Spleen (tissue), 11 donors: ENCODE data around the gene SLC4A4. TPM values are rescaled to one million over a fixed set of nuclear protein-coding genes. Genes with fewer than 3 reads are reported as not detected.

Source experiments
- DNase-seq: peaks from one replicate; pipeline ENCODE4 v3.0.0-alpha.2; 2020
- H3K27ac ChIP-seq, 8 donors: fragments of 200-600 bp; sonication (generic) in 7 of 8; 1 replicate in 4 of 8; 2 replicates in 4 of 8; pipeline versions ENCODE4 v1.5.0 to v1.8.0; 2016 to 2021; ENCODE audit warnings: inconsistent platforms in 4 of 8, mild to moderate bottlenecking in 4 of 8, moderate library complexity in 1 of 8
- H3K27me3 ChIP-seq, 7 donors: fragments of 200-600 bp; sonication (generic) in 6 of 7; replicated peaks in 1 of 7; 1 replicate in 4 of 7; 2 replicates in 3 of 7; pipeline versions ENCODE4 v1.5.0 to v1.8.0; 2016 to 2021; ENCODE audit warnings: inconsistent platforms in 3 of 7, mild to moderate bottlenecking in 1 of 7
- H3K36me3 ChIP-seq, 6 donors: fragments of 200-600 bp; sonication (generic) in 5 of 6; 1 replicate in 4 of 6; 2 replicates in 2 of 6; pipeline versions ENCODE4 v1.5.0 to v1.8.0; 2016 to 2021; ENCODE audit warnings: inconsistent platforms in 2 of 6
- H3K4me1 ChIP-seq, 6 donors: fragments of 200-600 bp; sonication (generic) in 5 of 6; 1 replicate in 3 of 6; 2 replicates in 3 of 6; pipeline versions ENCODE4 v1.5.0 to v1.8.0; 2016 to 2021; ENCODE audit warnings: inconsistent platforms in 3 of 6
- H3K4me3 ChIP-seq, 8 donors: fragments of 200-600 bp; sonication (generic) in 7 of 8; 1 replicate in 4 of 8; 2 replicates in 4 of 8; pipeline versions ENCODE4 v1.5.0 to v1.8.0; 2016 to 2021; ENCODE audit warnings: inconsistent platforms in 4 of 8, mild to moderate bottlenecking in 4 of 8, moderate library complexity in 2 of 8
- H3K9me3 ChIP-seq, 8 donors: fragments of 200-600 bp; sonication (generic) in 7 of 8; 1 replicate in 4 of 8; 2 replicates in 4 of 8; pipeline versions ENCODE4 v1.5.0 to v1.8.0; 2016 to 2021; ENCODE audit warnings: inconsistent platforms in 4 of 8
- POLR2A ChIP-seq, 3 donors: fragments of 450-650 bp; IDR thresholded peaks; one replicate each; pipeline ENCODE4 v1.5.1; 2017; ENCODE audit warnings: antibody characterized with exemption in 3 of 3, mild to moderate bottlenecking in 1 of 3
- POLR2AphosphoS5 ChIP-seq, 3 donors: sonication (generic); formaldehyde crosslinking; IDR thresholded peaks; one replicate each; pipeline ENCODE4 v1.5.1; 2017; ENCODE audit warnings: antibody characterized with exemption in 3 of 3
- WGBS, 5 donors: extraction: QIAGEN DNeasy Blood & Tissue Kit in 3 of 5; methylation state at CpG; one replicate each; pipeline versions ENCODE4 v1.1.5 to v1.1.7; 2013 to 2018; 5-methylcytosine and 5-hydroxymethylcytosine counted together
- intact Hi-C: fragments of 100-400 bp; cut with DNase I; formaldehyde crosslinking; loops from one replicate; pipeline ENCODE4 v1.15.0; 2023; ENCODE audit warnings: low total_unique reads
- polyA plus RNA-seq, 3 donors: library from polyadenylated mRNA; stranded (reverse); fragments of 200-250 nt; gene quantifications; one replicate each; pipeline ENCODE4 v1.2.1, GENCODE V29; 2013
- total RNA-seq, 7 donors: library from RNA; depleted of rRNA in 3 of 7; stranded (reverse); fragments of >200 nt in 3 of 7; fragmentation: NEBNext Ultra II Directional in 4 of 7; extraction: Animal tissue kit (Norgen Biotek cat#: 25700) in 4 of 7; gene quantifications; one replicate each; pipeline versions ENCODE4 v1.1.0 to v1.2.1, GENCODE V29; 2016 to 2021
- TF ChIP-seq, protein P1 (sequence below), 11 experiments: fragments of 200-600 bp in 7 of 11; fragments of 450-650 bp in 4 of 11; sonication (generic) in 4 of 11; IDR thresholded peaks in 8 of 11; conservative IDR thresholded peaks in 3 of 11; 1 replicate in 7 of 11; 2 replicates in 4 of 11; pipeline versions ENCODE4 v1.4.0 to v1.8.0; 2016 to 2021; ENCODE audit warnings: antibody characterized with exemption in 11 of 11, inconsistent platforms in 4 of 11, mild to moderate bottlenecking in 1 of 11
- donor health status: healthy with polysubstance abuse.
- donor health status: DM: no; HTN: no; CAD: no; lungs with moderate emphysema.
- donor health status: DM: no; HTN: no; CAD: no.
- donor health status: Bipolar disorder and iron deficiency.
- donor health status: healthy.
- donor health status: DM: no; HTN: no; CAD: no.
- donor health status: DM: yes; HTN: yes; CAD: no.

SLC4A4 gene
- total and polyA plus RNA-seq, 10 donors, result 0.07 to 3.4 (median 1.4) TPM

- no peak for TF ChIP-seq POLR2A (IDR thresholded peaks at IDR 0.05)
- no peak for DNase-seq
- whole genome bisulfite sequencing, 5 donors, result 86 to 98% (median 90%) methylated on average over 3 of the region's 3 CpGs
Observed at GRCh38 chr4:71382900-71383560, 44.2 kb downstream of the SLC4A4 start.

DNA sequence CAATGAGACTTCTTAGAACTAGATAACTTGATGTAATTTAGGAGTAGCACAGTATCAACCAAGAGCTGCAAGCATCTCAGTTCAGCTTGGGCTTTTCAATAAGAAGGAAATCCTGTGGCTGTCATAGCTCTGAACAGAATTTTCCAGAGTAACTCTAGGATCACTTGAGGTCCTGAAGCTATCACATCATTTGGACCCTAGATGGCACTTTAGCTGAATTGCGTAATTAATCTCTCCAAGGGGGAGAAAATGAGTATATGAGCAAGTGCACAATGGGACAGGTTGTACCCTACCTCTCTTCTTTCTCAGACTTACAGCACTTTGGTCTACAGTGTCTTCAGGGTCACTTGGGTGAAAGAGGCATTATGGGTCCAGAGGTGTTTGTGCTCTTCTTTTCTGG lies 45.2 kb downstream of the SLC4A4 start:
- Histone ChIP-seq H3K27me3 (no peaks in the 10 kb centered on the region), H3K36me3 (no peaks in the 10 kb centered on the region), H3K9me3 (no peaks in the 10 kb centered on the region), H3K4me3 (no peak overlapping the region), H3K27ac (no peak overlapping the region), H3K4me1 (no peaks in the 10 kb centered on the region)
- TF ChIP-seq POLR2AphosphoS5 (IDR thresholded peaks at IDR 0.05), result no peak
- no peak for TF ChIP-seq POLR2A (IDR thresholded peaks at IDR 0.05)
- TF ChIP-seq, protein P1, sequence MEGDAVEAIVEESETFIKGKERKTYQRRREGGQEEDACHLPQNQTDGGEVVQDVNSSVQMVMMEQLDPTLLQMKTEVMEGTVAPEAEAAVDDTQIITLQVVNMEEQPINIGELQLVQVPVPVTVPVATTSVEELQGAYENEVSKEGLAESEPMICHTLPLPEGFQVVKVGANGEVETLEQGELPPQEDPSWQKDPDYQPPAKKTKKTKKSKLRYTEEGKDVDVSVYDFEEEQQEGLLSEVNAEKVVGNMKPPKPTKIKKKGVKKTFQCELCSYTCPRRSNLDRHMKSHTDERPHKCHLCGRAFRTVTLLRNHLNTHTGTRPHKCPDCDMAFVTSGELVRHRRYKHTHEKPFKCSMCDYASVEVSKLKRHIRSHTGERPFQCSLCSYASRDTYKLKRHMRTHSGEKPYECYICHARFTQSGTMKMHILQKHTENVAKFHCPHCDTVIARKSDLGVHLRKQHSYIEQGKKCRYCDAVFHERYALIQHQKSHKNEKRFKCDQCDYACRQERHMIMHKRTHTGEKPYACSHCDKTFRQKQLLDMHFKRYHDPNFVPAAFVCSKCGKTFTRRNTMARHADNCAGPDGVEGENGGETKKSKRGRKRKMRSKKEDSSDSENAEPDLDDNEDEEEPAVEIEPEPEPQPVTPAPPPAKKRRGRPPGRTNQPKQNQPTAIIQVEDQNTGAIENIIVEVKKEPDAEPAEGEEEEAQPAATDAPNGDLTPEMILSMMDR (IDR thresholded peaks at IDR 0.05 in 8 of 11, conservative IDR thresholded peaks at IDR 0.05 in 3 of 11), result no peak
- no peak for DNase-seq
- intact Hi-C loops, result no loop called here
- WGBS, 5 donors, result 80 to 97% (median 92%) methylated on average over 1 of the region's 1 CpG

More at GRCh38 chr4:71382900-71383560, 44.2 kb downstream of the SLC4A4 start:
- H3K27me3 ChIP-seq, result no peaks in the 10 kb centered on the region
- H3K36me3 ChIP-seq, result no peaks in the 10 kb centered on the region
- no peaks in the 10 kb centered on the region for H3K4me1 ChIP-seq
- no peaks in the 10 kb centered on the region for H3K9me3 ChIP-seq
- H3K4me3 ChIP-seq, result no peak overlapping the region
- no peak overlapping the region for H3K27ac ChIP-seq
- intact Hi-C loops, result no loop called here

GRCh38 chr4:71389149-71389827 lies 50.5 kb downstream of the SLC4A4 start:
- Histone ChIP-seq H3K27me3 (no peaks in the 10 kb centered on the region), H3K9me3 (no peaks in the 10 kb centered on the region), H3K4me1 (no peaks in the 10 kb centered on the region), H3K4me3 (no peak overlapping the region), H3K36me3 (no peaks in the 10 kb centered on the region), H3K27ac (no peak overlapping the region)
- TF ChIP-seq POLR2A (IDR thresholded peaks at IDR 0.05) (no peak), POLR2AphosphoS5 (IDR thresholded peaks at IDR 0.05) (no peak)
- TF ChIP-seq, protein P1 (IDR thresholded peaks at IDR 0.05 in 8 of 11, conservative IDR thresholded peaks at IDR 0.05 in 3 of 11), result no peak
- 57 to 73% (median 63%) methylated on average over 2 of the region's 2 CpGs for WGBS, 5 donors
- intact Hi-C loops, result no loop called here
- no peak for DNase-seq

DNA sequence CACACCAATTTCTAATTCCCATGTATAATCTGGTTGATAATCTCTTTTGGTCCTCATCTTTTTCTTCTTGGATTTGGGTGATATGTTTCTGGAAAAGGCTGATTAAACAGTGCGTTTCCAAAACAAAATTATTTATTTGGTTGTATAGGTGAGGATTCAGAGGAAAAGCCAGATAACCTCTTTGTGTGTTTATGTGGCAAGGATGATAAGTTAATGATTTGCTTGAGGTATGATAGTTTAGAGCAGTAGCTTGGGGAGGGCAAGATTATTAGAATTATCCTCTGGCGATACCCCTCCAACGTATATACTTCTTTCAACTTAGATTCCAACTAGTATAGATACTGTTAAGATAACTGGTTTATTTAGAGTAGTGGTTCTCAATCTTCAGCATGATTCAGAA lies 53.3 kb downstream of the SLC4A4 start:
- DNase-seq, result no peak
- WGBS, 5 donors, result 89 to 99% (median 95%) methylated on average over 3 of the region's 3 CpGs
- Histone ChIP-seq H3K27me3 (no peaks in the 10 kb centered on the region), H3K27ac (no peak overlapping the region), H3K9me3 (no peaks in the 10 kb centered on the region), H3K4me3 (no peak overlapping the region), H3K4me1 (no peaks in the 10 kb centered on the region), H3K36me3 (no peaks in the 10 kb centered on the region)
- intact Hi-C loops, result no loop called here
- no peak for TF ChIP-seq POLR2AphosphoS5 (IDR thresholded peaks at IDR 0.05)
- no peak for TF ChIP-seq POLR2A (IDR thresholded peaks at IDR 0.05)
- TF ChIP-seq, protein P1 (IDR thresholded peaks at IDR 0.05 in 8 of 11, conservative IDR thresholded peaks at IDR 0.05 in 3 of 11), result no peak
